ENCODE results near the gene NPR2.

Gene NPR2

DNA sequence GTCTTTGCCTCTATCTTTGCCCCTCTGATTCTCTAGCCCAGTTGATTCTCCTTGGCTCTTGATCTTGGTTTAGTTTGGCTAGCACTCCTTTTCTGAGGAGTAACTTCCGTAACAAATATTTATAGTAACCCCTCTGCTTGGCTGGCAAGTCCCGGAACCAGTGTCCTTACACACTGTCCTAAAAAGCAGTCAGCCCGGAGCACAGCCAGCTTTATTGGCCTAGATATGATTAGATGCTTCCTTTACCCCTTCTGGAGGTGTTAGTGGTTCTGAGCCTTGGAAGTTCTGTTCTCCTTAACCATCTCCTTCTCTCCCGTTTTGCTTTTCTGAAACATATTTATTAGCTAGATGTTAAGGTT, 20.3 kb upstream of the NPR2 start:
- Histone ChIP-seq H2BK15ac (ENCODE audit: low read depth, poor library complexity, severe bottlenecking) (no peak overlapping the region), H2AFZ (ENCODE audit: low read depth, low read length) (no peak overlapping the region), H4K91ac (ENCODE audit: low read length) (no peak overlapping the region), H3K79me1 (replicated peaks; ENCODE audit: low read length, poor library complexity, severe bottlenecking) (peaks cover 16% of the 10 kb centered on the region), H3K4me3 (ENCODE audit: insufficient read depth in 1 of 2, low read depth in 1 of 2, low read length in 2 of 2) (no peak overlapping the region), H3K18ac (ENCODE audit: low read depth in 1 of 2, low read length in 2 of 2) (no peak overlapping the region), H3K14ac (ENCODE audit: low read length in 2 of 2) (no peak overlapping the region), H3K9ac (ENCODE audit: low read length) (no peak overlapping the region), H3K27me3 (ENCODE audit: control insufficient read depth in 1 of 2, insufficient read depth in 1 of 2, low read length in 2 of 2) (no peaks in the 10 kb centered on the region), H2BK12ac (ENCODE audit: low read length in 2 of 2) (no peak overlapping the region), H4K8ac (ENCODE audit: low read length) (no peak overlapping the region), H3K23ac (ENCODE audit: low read length in 2 of 2) (no peak overlapping the region), H3K9me3 (ENCODE audit: control insufficient read depth, low read length) (no peaks in the 10 kb centered on the region), H2AK5ac (ENCODE audit: low read length, severe bottlenecking) (no peak overlapping the region), H3K27ac (ENCODE audit: low read length, poor library complexity, severe bottlenecking) (no peak overlapping the region), H3K4me1 (ENCODE audit: control insufficient read depth, insufficient read depth, low read depth, low read length) (peaks cover 6% of the 10 kb centered on the region), H3K36me3 (ENCODE audit: control insufficient read depth in 1 of 2, insufficient read depth in 2 of 2, low read depth in 1 of 2, low read length in 2 of 2) (peaks cover 0 to 3% of the 10 kb centered on the region in 2 experiments), H2BK120ac (ENCODE audit: low read depth, low read length) (no peak overlapping the region), H3K4me2 (ENCODE audit: low read length, poor library complexity, severe bottlenecking) (no peak overlapping the region), H2BK5ac (ENCODE audit: low read depth, low read length, poor library complexity, severe bottlenecking) (no peak overlapping the region), H3K4ac (ENCODE audit: low read depth in 1 of 2, low read length in 2 of 2) (no peak overlapping the region)
- WGBS, result 83% methylated on average over 2 of the region's 4 CpGs
- no peak for DNase-seq

- WGBS, result no CpG with 5 or more reads among the region's 1 CpG
- no peak for DNase-seq
- no peak overlapping the region for H3K27ac ChIP-seq (ENCODE audit: low read length, poor library complexity, severe bottlenecking)
- H3K14ac ChIP-seq (ENCODE audit: low read length in 2 of 2), result no peak overlapping the region
- no peaks in the 10 kb centered on the region for H3K27me3 ChIP-seq (ENCODE audit: control insufficient read depth in 1 of 2, insufficient read depth in 1 of 2, low read length in 2 of 2)
- no peak overlapping the region for H3K18ac ChIP-seq (ENCODE audit: low read depth in 1 of 2, low read length in 2 of 2)
- no peaks in the 10 kb centered on the region for H3K9me3 ChIP-seq (ENCODE audit: control insufficient read depth, low read length)
- H2BK12ac ChIP-seq (ENCODE audit: low read length in 2 of 2), result no peak overlapping the region
- H2AFZ ChIP-seq (ENCODE audit: low read depth, low read length), result no peak overlapping the region
- no peak overlapping the region for H3K4me3 ChIP-seq (ENCODE audit: insufficient read depth in 1 of 2, low read depth in 1 of 2, low read length in 2 of 2)
- H3K9ac ChIP-seq (ENCODE audit: low read length), result no peak overlapping the region
- no peak overlapping the region for H3K4ac ChIP-seq (ENCODE audit: low read depth in 1 of 2, low read length in 2 of 2)
- H2BK120ac ChIP-seq (ENCODE audit: low read depth, low read length), result no peak overlapping the region
- no peak overlapping the region for H3K4me2 ChIP-seq (ENCODE audit: low read length, poor library complexity, severe bottlenecking)
- no peak overlapping the region for H2BK15ac ChIP-seq (ENCODE audit: low read depth, poor library complexity, severe bottlenecking)
- H3K79me1 ChIP-seq (replicated peaks; ENCODE audit: low read length, poor library complexity, severe bottlenecking), result peaks cover 16% of the 10 kb centered on the region
- no peak overlapping the region for H2BK5ac ChIP-seq (ENCODE audit: low read depth, low read length, poor library complexity, severe bottlenecking)
- H4K91ac ChIP-seq (ENCODE audit: low read length), result no peak overlapping the region
- peaks cover 8% of the 10 kb centered on the region for H3K4me1 ChIP-seq (ENCODE audit: control insufficient read depth, insufficient read depth, low read depth, low read length)
- no peak overlapping the region for H4K8ac ChIP-seq (ENCODE audit: low read length)
- H3K23ac ChIP-seq (ENCODE audit: low read length in 2 of 2), result no peak overlapping the region
- no peak overlapping the region for H2AK5ac ChIP-seq (ENCODE audit: low read length, severe bottlenecking)
- H3K36me3 ChIP-seq (ENCODE audit: control insufficient read depth in 1 of 2, insufficient read depth in 2 of 2, low read depth in 1 of 2, low read length in 2 of 2), result peaks cover 0 to 3% of the 10 kb centered on the region in 2 experiments
These were observed 19.9 kb upstream of the NPR2 start for GRCh38 chr9:35771534-35771933.

GRCh38 chr9:35771943-35772342, 19.4 kb upstream of the NPR2 start:
- 88% methylated on average over 3 of the region's 3 CpGs for WGBS

DNA sequence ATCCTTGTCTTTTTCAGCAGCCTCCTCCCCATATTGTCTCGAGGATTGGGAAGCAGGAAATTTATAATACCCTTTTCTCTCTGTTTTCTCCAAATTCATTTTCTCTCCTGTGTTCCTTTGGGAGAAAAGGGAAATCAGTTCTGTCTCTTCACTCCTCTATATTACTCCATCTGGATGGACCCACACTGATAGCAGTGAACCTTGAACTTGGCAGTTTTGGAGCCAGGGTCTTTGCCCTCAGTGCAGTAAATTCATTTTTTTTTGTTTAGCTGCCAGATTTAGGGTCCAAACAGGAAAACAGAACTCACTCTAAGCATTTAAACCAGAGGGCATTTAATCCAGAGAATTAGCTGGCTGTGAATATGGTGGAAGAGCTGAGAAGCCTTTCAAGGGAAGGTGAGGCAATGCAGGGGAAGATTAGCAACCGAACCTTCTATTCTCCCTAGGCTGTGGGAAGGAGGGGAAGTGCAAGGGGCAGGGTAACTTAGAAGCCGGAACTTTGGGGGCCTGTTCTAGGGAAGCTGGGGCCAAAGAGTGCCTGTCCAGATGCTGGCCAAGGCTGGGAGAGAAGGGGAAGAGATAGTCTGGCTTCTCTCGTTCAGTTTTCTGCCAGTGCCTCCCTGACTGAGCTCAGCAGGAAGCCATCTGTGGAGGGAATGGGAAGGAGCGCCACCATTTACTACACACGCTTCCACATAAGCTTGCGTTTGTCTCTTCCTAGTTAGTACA, 16.3 kb upstream of the NPR2 start:
- H3K27ac ChIP-seq (ENCODE audit: low read length, poor library complexity, severe bottlenecking), result no peak overlapping the region
- no peak overlapping the region for H2BK120ac ChIP-seq (ENCODE audit: low read depth, low read length)
- H4K8ac ChIP-seq (ENCODE audit: low read length), result no peak overlapping the region
- H2BK15ac ChIP-seq (ENCODE audit: low read depth, poor library complexity, severe bottlenecking), result no peak overlapping the region
- H3K9ac ChIP-seq (ENCODE audit: low read length), result no peak overlapping the region
- peaks cover 8% of the 10 kb centered on the region for H3K4me1 ChIP-seq (ENCODE audit: control insufficient read depth, insufficient read depth, low read depth, low read length)
- H2BK5ac ChIP-seq (ENCODE audit: low read depth, low read length, poor library complexity, severe bottlenecking), result no peak overlapping the region
- H3K18ac ChIP-seq (ENCODE audit: low read depth in 1 of 2, low read length in 2 of 2), result peak overlapping the region in 1 of 2 experiments; percentile 41
- no peak overlapping the region for H3K14ac ChIP-seq (ENCODE audit: low read length in 2 of 2)
- no peaks in the 10 kb centered on the region for H3K36me3 ChIP-seq (ENCODE audit: control insufficient read depth in 1 of 2, insufficient read depth in 2 of 2, low read depth in 1 of 2, low read length in 2 of 2)
- H3K4me2 ChIP-seq (ENCODE audit: low read length, poor library complexity, severe bottlenecking), result no peak overlapping the region
- no peak overlapping the region for H3K4ac ChIP-seq (ENCODE audit: low read depth in 1 of 2, low read length in 2 of 2)
- no peaks in the 10 kb centered on the region for H3K9me3 ChIP-seq (ENCODE audit: control insufficient read depth, low read length)
- no peak overlapping the region for H3K23ac ChIP-seq (ENCODE audit: low read length in 2 of 2)
- DNase-seq, result no peak
- no peak overlapping the region for H2AK5ac ChIP-seq (ENCODE audit: low read length, severe bottlenecking)
- no peak overlapping the region for H3K4me3 ChIP-seq (ENCODE audit: insufficient read depth in 1 of 2, low read depth in 1 of 2, low read length in 2 of 2)
- H2AFZ ChIP-seq (ENCODE audit: low read depth, low read length), result no peak overlapping the region
- no peak overlapping the region for H2BK12ac ChIP-seq (ENCODE audit: low read length in 2 of 2)
- H3K27me3 ChIP-seq (ENCODE audit: control insufficient read depth in 1 of 2, insufficient read depth in 1 of 2, low read length in 2 of 2), result peaks cover 4 to 16% of the 10 kb centered on the region in 2 experiments
- WGBS, result 60% methylated on average over 3 of the region's 7 CpGs
- peaks cover 4% of the 10 kb centered on the region for H3K79me1 ChIP-seq (replicated peaks; ENCODE audit: low read length, poor library complexity, severe bottlenecking)
- no peak overlapping the region for H4K91ac ChIP-seq (ENCODE audit: low read length)

More at GRCh38 chr9:35771943-35772342, 19.4 kb upstream of the NPR2 start:
- Histone ChIP-seq H3K9ac (ENCODE audit: low read length) (no peak overlapping the region), H3K4ac (ENCODE audit: low read depth in 1 of 2, low read length in 2 of 2) (no peak overlapping the region), H3K27me3 (ENCODE audit: control insufficient read depth in 1 of 2, insufficient read depth in 1 of 2, low read length in 2 of 2) (no peaks in the 10 kb centered on the region), H3K27ac (ENCODE audit: low read length, poor library complexity, severe bottlenecking) (no peak overlapping the region), H2BK120ac (ENCODE audit: low read depth, low read length) (no peak overlapping the region), H3K14ac (ENCODE audit: low read length in 2 of 2) (no peak overlapping the region), H2BK15ac (ENCODE audit: low read depth, poor library complexity, severe bottlenecking) (no peak overlapping the region), H2BK12ac (ENCODE audit: low read length in 2 of 2) (no peak overlapping the region), H3K36me3 (ENCODE audit: control insufficient read depth in 1 of 2, insufficient read depth in 2 of 2, low read depth in 1 of 2, low read length in 2 of 2) (peaks cover 0 to 3% of the 10 kb centered on the region in 2 experiments), H2AFZ (ENCODE audit: low read depth, low read length) (no peak overlapping the region), H3K18ac (ENCODE audit: low read depth in 1 of 2, low read length in 2 of 2) (no peak overlapping the region), H4K91ac (ENCODE audit: low read length) (no peak overlapping the region), H3K4me1 (ENCODE audit: control insufficient read depth, insufficient read depth, low read depth, low read length) (peaks cover 8% of the 10 kb centered on the region), H3K4me2 (ENCODE audit: low read length, poor library complexity, severe bottlenecking) (no peak overlapping the region), H4K8ac (ENCODE audit: low read length) (no peak overlapping the region), H2BK5ac (ENCODE audit: low read depth, low read length, poor library complexity, severe bottlenecking) (no peak overlapping the region), H3K23ac (ENCODE audit: low read length in 2 of 2) (no peak overlapping the region), H3K4me3 (ENCODE audit: insufficient read depth in 1 of 2, low read depth in 1 of 2, low read length in 2 of 2) (no peak overlapping the region), H3K79me1 (replicated peaks; ENCODE audit: low read length, poor library complexity, severe bottlenecking) (peaks cover 16% of the 10 kb centered on the region), H2AK5ac (ENCODE audit: low read length, severe bottlenecking) (no peak overlapping the region), H3K9me3 (ENCODE audit: control insufficient read depth, low read length) (no peaks in the 10 kb centered on the region)
- no peak for DNase-seq
